SK-N-MC (cell line): ENCODE data around the gene NUDT22.
"Not testable (repeated sequence)": the region's sequence is repeated elsewhere in the genome, so short reads cannot be mapped to it uniquely, and the experiment has no call there.

Experiments used
- DNase-seq: peaks from one replicate; pipeline ENCODE4 v3.0.0-alpha.2; 2011; ENCODE audit warnings: low read depth, low spot score
- H3K27ac ChIP-seq: fragments of 200-600 bp; sonication (generic); 2 replicates; pipeline ENCODE4 v1.5.1; 2016; ENCODE audit warnings: mixed run types
- H3K36me3 ChIP-seq: fragments of 200-600 bp; sonication (generic); 2 replicates; pipeline ENCODE4 v1.6.1; 2017; ENCODE audit warnings: antibody characterized with exemption, low read length, mixed read lengths; ENCODE audit not compliant: insufficient read depth
- H3K4me3 ChIP-seq: fragments of 200-600 bp; sonication (generic); 2 replicates; pipeline ENCODE4 v1.5.1; 2016
- H3K9ac ChIP-seq: fragments of 200-600 bp; sonication (generic); 2 replicates; pipeline ENCODE4 v1.8.0; 2017; ENCODE audit warnings: mixed run types, mixed read lengths; ENCODE audit not compliant: insufficient read length
- H3K9me3 ChIP-seq: fragments of 200-600 bp; sonication (generic); 2 replicates; pipeline ENCODE4 v1.6.1; 2017; ENCODE audit warnings: low read depth, mild to moderate bottlenecking, antibody characterized with exemption, low read length, moderate library complexity, mixed read lengths
- EZH2 ChIP-seq: fragments of 200-600 bp; sonication (generic); IDR thresholded peaks from one replicate; pipeline ENCODE4 v1.6.1; 2017; ENCODE audit warnings: antibody characterized with exemption
- FOXP2 ChIP-seq: optimal IDR thresholded peaks from 2 replicates; pipeline ENCODE3; 2011; ENCODE audit warnings: mild to moderate bottlenecking, moderate library complexity; ENCODE audit not compliant: insufficient read depth; ENCODE audit errors: extremely low read length, control extremely low read depth
- POLR2AphosphoS5 ChIP-seq: IDR thresholded peaks from 2 replicates; pipeline ENCODE4 v1.6.1; 2012; ENCODE audit warnings: mild to moderate bottlenecking, low read depth, low read length, borderline replicate concordance

Gene NUDT22

GRCh38 chr11:64241491-64242374 lies 15.7 kb downstream of the NUDT22 start:
- TF ChIP-seq EZH2 (no peak), FOXP2 (no peak), POLR2AphosphoS5 (peak; percentile 61; the same call in 1 of the 2 replicates)
- Histone ChIP-seq H3K9me3 (no peaks in the 10 kb centered on the region), H3K36me3 (peaks cover 9% of the 10 kb centered on the region; the same call in 1 of the 2 replicates), H3K9ac (peak overlapping the region; percentile 80), H3K4me3 (peak overlapping the region; percentile 99), H3K27ac (no peak overlapping the region; the same call in 1 of the 2 replicates)
- peak; percentile 91 for DNase-seq

- TF ChIP-seq POLR2AphosphoS5, result peak; percentile 14
- no peak for TF ChIP-seq FOXP2
- no peak for TF ChIP-seq EZH2
- H3K4me3 ChIP-seq, result no peak overlapping the region
- H3K36me3 ChIP-seq, result peaks cover 4% of the 10 kb centered on the region; the same call in 1 of the 2 replicates
- H3K27ac ChIP-seq, result peak overlapping the region; percentile 42; the same call in 1 of the 2 replicates
- no peak for DNase-seq
- H3K9me3 ChIP-seq, result no peaks in the 10 kb centered on the region
- H3K9ac ChIP-seq, result no peak overlapping the region
Observed at GRCh38 chr11:64243236-64243854, 17.3 kb downstream of the NUDT22 start.

GRCh38 chr11:64244107-64244506 lies 18.0 kb downstream of the NUDT22 start:
- no peak for DNase-seq
- Histone ChIP-seq H3K9ac (no peak overlapping the region), H3K27ac (peak overlapping the region; percentile 25; the same call in 1 of the 2 replicates), H3K9me3 (no peaks in the 10 kb centered on the region), H3K36me3 (peaks cover 4% of the 10 kb centered on the region; the same call in 1 of the 2 replicates), H3K4me3 (no peak overlapping the region)
- TF ChIP-seq EZH2 (no peak), POLR2AphosphoS5 (no peak; the same call in 1 of the 2 replicates), FOXP2 (no peak)

- Histone ChIP-seq H3K27ac (peak overlapping the region; percentile 25; the same call in 1 of the 2 replicates), H3K9me3 (no peaks in the 10 kb centered on the region), H3K4me3 (peak overlapping the region; percentile 99), H3K9ac (peak overlapping the region; percentile 92), H3K36me3 (peaks cover 4% of the 10 kb centered on the region; the same call in 1 of the 2 replicates)
- TF ChIP-seq EZH2 (no peak), POLR2AphosphoS5 (peak; percentile 39; the same call in 1 of the 2 replicates)
- no peak for DNase-seq
Observed at GRCh38 chr11:64244966-64245365, 18.9 kb downstream of the NUDT22 start.

- no peak for DNase-seq
Observed at GRCh38 chr11:64245401-64245796, 19.3 kb downstream of the NUDT22 start.

GRCh38 chr11:64245797-64246620 lies 19.9 kb downstream of the NUDT22 start:
- Histone ChIP-seq H3K4me3 (peak overlapping the region; percentile 99), H3K36me3 (peaks cover 4% of the 10 kb centered on the region; the same call in 1 of the 2 replicates), H3K9ac (peak overlapping the region; percentile 92), H3K27ac (0 out of 2 replicates have a peak overlapping the region, but pooled peaks have one; percentile 50), H3K9me3 (no peaks in the 10 kb centered on the region)
- TF ChIP-seq EZH2, result no peak
- TF ChIP-seq POLR2AphosphoS5, result no peak
- no peak for TF ChIP-seq FOXP2
- no peak for DNase-seq

More at GRCh38 chr11:64245401-64245796, 19.3 kb downstream of the NUDT22 start:
- Histone ChIP-seq H3K4me3 (peak overlapping the region; percentile 99), H3K27ac (peak overlapping the region; percentile 25; the same call in 1 of the 2 replicates), H3K9ac (peak overlapping the region; percentile 92), H3K9me3 (no peaks in the 10 kb centered on the region), H3K36me3 (peaks cover 4% of the 10 kb centered on the region; the same call in 1 of the 2 replicates)
- TF ChIP-seq FOXP2, result no peak
- TF ChIP-seq POLR2AphosphoS5, result no peak
- TF ChIP-seq EZH2, result no peak

GRCh38 chr11:64246621-64246870 lies 20.5 kb downstream of the NUDT22 start:
- not testable (repeated sequence) for H3K27ac ChIP-seq, H3K9ac ChIP-seq

More at GRCh38 chr11:64246621-64246870, 20.5 kb downstream of the NUDT22 start:
- DNase-seq, H3K36me3 ChIP-seq, H3K9me3 ChIP-seq: not testable (repeated sequence)
- H3K4me3 ChIP-seq, result peak overlapping the region; percentile 99
